PC-9 (cell line): ENCODE results near the gene IGFL1. TPM values are rescaled to one million over a fixed set of nuclear protein-coding genes. Genes with fewer than 3 reads are reported as not detected.

ENCODE experiments used
- BruUV-seq: library from RNA; stranded (reverse); fragments of 400-500 nt; replicated peaks from 2 replicates; lab custom pipeline; 2021; lab: Mats Ljungman, UMichigan
- CTCF ChIA-PET: fragments of 300-600 bp; sonication (Branson Sonifier 250); formaldehyde crosslinking; loops from one replicate; lab custom pipeline; 2022; ENCODE audit warnings: antibody characterized with exemption; lab: Charles Lee
- POLR2A ChIA-PET: fragments of 300-600 bp; sonication (Branson Sonifier 250); formaldehyde crosslinking; loops from one replicate; lab custom pipeline; 2022; ENCODE audit warnings: antibody characterized with exemption; ENCODE audit not compliant: unreplicated experiment; lab: Charles Lee
- DNase-seq, 2 experiments: peaks; one replicate each; pipeline versions ENCODE4 v3.0.0 to v3.0.0-alpha.2; 2015 to 2022; ENCODE audit warnings: mixed read lengths in 1 of 2
- H2AFZ ChIP-seq: fragments of 200-600 bp; sonication (generic); 2 replicates; pipeline ENCODE4 v1.8.1; 2017; ENCODE audit warnings: antibody characterized with exemption
- H3F3A ChIP-seq: fragments of 200-600 bp; sonication (generic); 2 replicates; pipeline ENCODE4 v1.8.1; 2017; ENCODE audit warnings: antibody characterized with exemption, mild to moderate bottlenecking, low read depth; ENCODE audit not compliant: insufficient read depth
- H3K27ac ChIP-seq: fragments of 200-600 bp; sonication (generic); 2 replicates; pipeline ENCODE4 v1.6.1; 2016; ENCODE audit warnings: mixed run types
- H3K27me3 ChIP-seq: fragments of 200-600 bp; sonication (generic); 2 replicates; pipeline ENCODE4 v1.6.1; 2016; ENCODE audit warnings: low read depth, mixed run types; ENCODE audit not compliant: insufficient read depth
- H3K36me3 ChIP-seq: fragments of 200-600 bp; sonication (generic); 2 replicates; pipeline ENCODE4 v1.6.1; 2016; ENCODE audit warnings: low read depth, mixed run types
- H3K4me1 ChIP-seq: fragments of 200-600 bp; sonication (generic); replicated peaks from 2 replicates; pipeline ENCODE4 v1.6.1; 2016; ENCODE audit warnings: mixed run types; ENCODE audit not compliant: insufficient read depth
- H3K4me2 ChIP-seq: fragments of 200-600 bp; sonication (generic); 2 replicates; pipeline ENCODE4 v1.6.1; 2017; ENCODE audit warnings: mixed run types
- H3K4me3 ChIP-seq: fragments of 200-600 bp; sonication (generic); 2 replicates; pipeline ENCODE4 v1.6.1; 2016; ENCODE audit warnings: mixed run types
- H3K79me2 ChIP-seq: fragments of 200-600 bp; sonication (generic); 2 replicates; pipeline ENCODE4 v1.6.1; 2017; ENCODE audit warnings: low read depth, mixed run types
- H3K9me2 ChIP-seq: fragments of 200-600 bp; sonication (generic); 2 replicates; pipeline ENCODE4 v1.8.1; 2017; ENCODE audit warnings: mild to moderate bottlenecking; ENCODE audit not compliant: insufficient read depth
- H3K9me3 ChIP-seq: fragments of 200-600 bp; sonication (generic); 2 replicates; pipeline ENCODE4 v1.8.1; 2016; ENCODE audit warnings: low read depth; ENCODE audit not compliant: insufficient read depth
- H4K20me1 ChIP-seq: fragments of 200-600 bp; sonication (generic); 2 replicates; pipeline ENCODE4 v1.8.1; 2017; ENCODE audit not compliant: insufficient read depth
- EZH2 ChIP-seq: fragments of 200-600 bp; sonication (generic); IDR thresholded peaks from 2 replicates; pipeline ENCODE4 v1.8.0; 2017; ENCODE audit warnings: antibody characterized with exemption, low read depth
- intact Hi-C: fragments of 100-400 bp; cut with micrococcal nuclease; formaldehyde crosslinking; loops from one replicate; pipeline ENCODE4 v1.10.0; 2022; ENCODE audit not compliant: unreplicated experiment
- total RNA-seq: library from RNA; stranded (reverse); gene quantifications from 2 replicates; pipeline ENCODE4 v1.2.3, GENCODE V29; 2021
- TF ChIP-seq, protein P1 (sequence below): fragments of 200-600 bp; sonication (generic); conservative IDR thresholded peaks from 2 replicates; pipeline ENCODE4 v1.6.1; 2017; ENCODE audit warnings: mixed run types, antibody characterized with exemption, mild to moderate bottlenecking, moderate library complexity

Gene IGFL1
- total RNA-seq, 1 experiment from 2014 or later, result 2.6 TPM

DNA sequence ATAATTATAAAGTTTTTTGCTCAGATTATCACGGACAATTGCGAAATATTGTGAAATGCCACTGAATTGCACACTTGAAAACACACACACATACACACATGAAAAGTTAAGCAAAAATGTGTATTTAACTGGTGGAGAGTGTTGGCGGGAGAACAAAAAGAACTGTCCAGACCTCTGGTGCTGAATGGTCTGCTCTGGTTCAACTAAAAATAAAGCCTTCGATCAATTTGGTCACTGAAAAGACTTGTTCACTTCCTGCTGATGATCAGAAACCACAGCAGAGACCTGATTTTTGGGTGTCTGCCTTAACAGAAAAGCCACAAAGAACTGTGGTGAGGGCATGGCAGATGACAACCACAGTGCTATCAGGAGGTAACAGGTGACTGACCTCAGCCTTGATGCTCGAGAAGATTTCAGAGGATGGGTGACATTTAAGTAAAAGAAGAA is 4.0 kb upstream of the IGFL1 start:
- H4K20me1 ChIP-seq, result no peaks in the 10 kb centered on the region
- peaks cover 56% of the 10 kb centered on the region for H3F3A ChIP-seq
- BruUV-seq, result no TSS peak
- no peaks in the 10 kb centered on the region for H3K9me2 ChIP-seq
- peak overlapping the region; percentile 84 for H3K27ac ChIP-seq
- H2AFZ ChIP-seq, result no peak overlapping the region
- H3K79me2 ChIP-seq, result no peaks in the 10 kb centered on the region
- H3K4me3 ChIP-seq, result no peak overlapping the region
- TF ChIP-seq, protein P1, sequence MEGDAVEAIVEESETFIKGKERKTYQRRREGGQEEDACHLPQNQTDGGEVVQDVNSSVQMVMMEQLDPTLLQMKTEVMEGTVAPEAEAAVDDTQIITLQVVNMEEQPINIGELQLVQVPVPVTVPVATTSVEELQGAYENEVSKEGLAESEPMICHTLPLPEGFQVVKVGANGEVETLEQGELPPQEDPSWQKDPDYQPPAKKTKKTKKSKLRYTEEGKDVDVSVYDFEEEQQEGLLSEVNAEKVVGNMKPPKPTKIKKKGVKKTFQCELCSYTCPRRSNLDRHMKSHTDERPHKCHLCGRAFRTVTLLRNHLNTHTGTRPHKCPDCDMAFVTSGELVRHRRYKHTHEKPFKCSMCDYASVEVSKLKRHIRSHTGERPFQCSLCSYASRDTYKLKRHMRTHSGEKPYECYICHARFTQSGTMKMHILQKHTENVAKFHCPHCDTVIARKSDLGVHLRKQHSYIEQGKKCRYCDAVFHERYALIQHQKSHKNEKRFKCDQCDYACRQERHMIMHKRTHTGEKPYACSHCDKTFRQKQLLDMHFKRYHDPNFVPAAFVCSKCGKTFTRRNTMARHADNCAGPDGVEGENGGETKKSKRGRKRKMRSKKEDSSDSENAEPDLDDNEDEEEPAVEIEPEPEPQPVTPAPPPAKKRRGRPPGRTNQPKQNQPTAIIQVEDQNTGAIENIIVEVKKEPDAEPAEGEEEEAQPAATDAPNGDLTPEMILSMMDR, result no peak
- TF ChIP-seq EZH2, result no peak
- no peaks in the 10 kb centered on the region for H3K36me3 ChIP-seq
- CTCF ChIA-PET, result interaction anchor here (1.0 kb wide), 1 partner anchor 147 kb away, joined by 3 read pairs; no protein-coding TSS in a partner anchor
- peak in 1 of 2 experiments; percentile 56 for DNase-seq
- no peaks in the 10 kb centered on the region for H3K27me3 ChIP-seq
- peaks cover 90% of the 10 kb centered on the region for H3K4me1 ChIP-seq
- POLR2A ChIA-PET, result interaction anchor here (1.3 kb wide), 1 partner anchor 32 kb away, joined by 4 read pairs; no protein-coding TSS in a partner anchor
- peak overlapping the region; percentile 66 for H3K4me2 ChIP-seq
- intact Hi-C loops, result no loop called here
- no peaks in the 10 kb centered on the region for H3K9me3 ChIP-seq

DNA sequence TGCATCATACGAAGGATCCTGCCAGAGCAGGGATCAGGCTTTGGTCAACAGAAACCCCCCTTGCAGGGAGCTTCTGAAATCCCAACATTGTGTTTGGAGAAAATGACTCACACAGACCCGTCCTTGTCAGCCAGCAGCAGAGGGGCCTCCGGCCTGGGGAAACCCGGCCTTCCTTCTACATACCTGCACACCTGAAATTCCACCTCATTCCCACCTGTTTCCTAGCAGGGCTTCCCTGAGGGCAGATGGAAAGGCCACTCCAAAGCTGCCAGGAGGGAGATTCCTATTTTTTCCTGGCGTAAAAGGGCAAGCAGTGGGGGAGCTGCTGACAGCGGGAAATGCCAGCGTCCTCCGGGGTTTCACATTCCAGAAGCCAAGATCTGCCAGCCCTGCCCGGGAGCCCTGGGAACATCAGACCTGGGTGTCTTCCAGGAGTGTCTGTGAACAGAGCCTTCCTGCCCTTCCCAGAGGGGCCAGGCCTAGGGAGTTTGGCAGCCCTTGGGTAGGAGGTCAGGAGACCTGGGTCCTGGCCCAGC is 3.0 kb upstream of the IGFL1 start:
- Histone ChIP-seq H3K27ac (peak overlapping the region; percentile 84), H3K4me1 (peaks cover 90% of the 10 kb centered on the region), H3K9me3 (no peaks in the 10 kb centered on the region), H3K4me3 (no peak overlapping the region), H2AFZ (no peak overlapping the region), H3K79me2 (no peaks in the 10 kb centered on the region), H3K9me2 (no peaks in the 10 kb centered on the region), H3K4me2 (peak overlapping the region; percentile 66), H3F3A (peaks cover 54% of the 10 kb centered on the region), H3K36me3 (no peaks in the 10 kb centered on the region), H3K27me3 (no peaks in the 10 kb centered on the region), H4K20me1 (no peaks in the 10 kb centered on the region)
- BruUV-seq, result no TSS peak
- CTCF ChIA-PET, result interaction anchor here (1.0 kb wide), 1 partner anchor 148 kb away, joined by 3 read pairs; no protein-coding TSS in a partner anchor
- TF ChIP-seq, protein P1, result no peak
- TF ChIP-seq EZH2, result no peak
- DNase-seq, result peak; percentile 65 to 85
- POLR2A ChIA-PET, result interaction anchor here (0.9 kb wide), 1 partner anchor 16 kb away, joined by 8 read pairs; no protein-coding TSS in a partner anchor
- intact Hi-C loops, result no loop called here

DNA sequence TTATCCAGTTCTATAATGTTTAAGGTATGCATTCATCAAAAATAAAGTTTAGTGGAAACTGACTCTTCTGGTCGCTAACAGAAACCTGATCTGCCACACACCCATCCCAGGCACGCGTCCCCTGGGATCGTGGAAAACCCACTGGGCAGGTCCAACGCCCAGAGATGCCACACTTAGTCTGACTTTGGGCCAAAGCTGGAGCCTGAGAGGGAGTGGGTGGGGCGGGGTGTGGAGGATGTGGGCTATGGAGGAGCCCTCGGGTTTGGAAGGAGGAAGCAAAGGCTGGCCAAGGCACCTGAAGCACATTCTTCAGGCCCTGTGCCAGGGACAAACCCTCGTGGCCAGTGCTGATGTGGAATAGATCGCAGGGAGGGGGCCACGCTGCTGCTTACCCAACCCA is 2.5 kb downstream of the IGFL1 start:
- Histone ChIP-seq H3K27me3 (no peaks in the 10 kb centered on the region), H3K4me1 (peaks cover 55% of the 10 kb centered on the region), H3K27ac (peak overlapping the region; percentile 87), H2AFZ (no peak overlapping the region), H3K9me3 (no peaks in the 10 kb centered on the region), H3K36me3 (no peaks in the 10 kb centered on the region), H3K79me2 (no peaks in the 10 kb centered on the region), H4K20me1 (no peaks in the 10 kb centered on the region), H3K9me2 (no peaks in the 10 kb centered on the region), H3K4me3 (no peak overlapping the region; the same call in 1 of the 2 replicates), H3F3A (peaks cover 28% of the 10 kb centered on the region), H3K4me2 (peak overlapping the region; percentile 65)
- peak; percentile 96 to 99 for DNase-seq
- CTCF ChIA-PET, result interaction anchor here (0.9 to 1.1 kb wide), 3 partner anchors 21 to 154 kb away, joined by 3 read pairs; no protein-coding TSS in a partner anchor
- no TSS peak for BruUV-seq
- intact Hi-C loops, result loop anchor here (1.0 to 5.0 kb wide), 5 partner anchors 10 to 40 kb away; no protein-coding TSS in a partner anchor
- POLR2A ChIA-PET, result interaction anchor here (0.6 to 0.8 kb wide), 4 partner anchors 10 to 555 kb away, joined by 3 to 13 read pairs (median 6); no protein-coding TSS in a partner anchor
- TF ChIP-seq, protein P1, result no peak
- TF ChIP-seq EZH2, result no peak
